Right lobe of liver (tissue), 4 donors: ENCODE data around the gene MYMK.

Experiments
- CTCF ChIP-seq, 4 donors: fragments of 200-600 bp in 3 of 4; fragments of 450-650 bp in 1 of 4; IDR thresholded peaks; one replicate each; pipeline versions ENCODE4 v1.5.1 to v1.8.0; 2016 to 2022; ENCODE audit warnings: antibody characterized with exemption in 4 of 4, mild to moderate bottlenecking in 2 of 4
- POLR2A ChIP-seq: fragments of 450-650 bp; IDR thresholded peaks from one replicate; pipeline ENCODE4 v1.6.1; 2017; ENCODE audit warnings: antibody characterized with exemption, mild to moderate bottlenecking
- donor health status: DM: no; HTN: no; CAD: no.
- donor health status: DM: no; HTN: no; CAD: no.
- donor health status: DM: no; HTN: yes; CAD: no.

- TF ChIP-seq CTCF (IDR thresholded peaks at IDR 0.05) = no peak
- TF ChIP-seq POLR2A = no peak
These were observed 6.5 kb upstream of the MYMK start for GRCh38 chr9:133531293-133531692.
